Endothelial cell of umbilical vein (primary cell): ENCODE results near the gene SLC2A6. TPM values are rescaled to one million over a fixed set of nuclear protein-coding genes. Genes with fewer than 3 reads are reported as not detected.

Experiments used
- BruUV-seq: library from RNA; stranded (reverse); fragments of 400-500 nt; replicated peaks from 2 replicates; lab custom pipeline; 2021; lab: Mats Ljungman, UMichigan
- CTCF ChIA-PET: fragments of 300-600, 350-600 bp; sonication (Branson Sonifier 250); formaldehyde crosslinking; loops from one replicate; lab custom pipeline; 2021; ENCODE audit warnings: antibody characterized with exemption, inconsistent platforms; lab: Charles Lee
- POLR2A ChIA-PET: fragments of 300-600, 350-600 bp; sonication (Branson Sonifier 250); formaldehyde crosslinking; loops from one replicate; lab custom pipeline; 2021; ENCODE audit warnings: antibody characterized with exemption, inconsistent platforms; lab: Charles Lee
- DNase-seq: peaks from one replicate; pipeline ENCODE4 v3.0.0-alpha.2; 2011; ENCODE audit warnings: low read depth, low spot score
- FAIRE-seq: peaks from 2 replicates; lab custom pipeline; 2011; peaks lifted over from hg19 to GRCh38; lab: Jason Lieb, UNC
- H2AFZ ChIP-seq: 2 replicates; pipeline ENCODE4 v1.6.0; 2012; ENCODE audit warnings: low read depth, low read length, control low read depth, inconsistent platforms
- H3K27ac ChIP-seq: 2 replicates; pipeline ENCODE4 v1.5.1; 2011; ENCODE audit warnings: low read depth, mild to moderate bottlenecking, control low read depth, low read length, moderate library complexity; ENCODE audit not compliant: insufficient read depth
- H3K27me3 ChIP-seq, 2 experiments: 2 replicates each; pipeline versions ENCODE4 v1.6.0 to v1.6.1; 2011; ENCODE audit warnings: low read length in 2 of 2, mixed read lengths in 1 of 2; ENCODE audit not compliant: control insufficient read depth in 2 of 2, insufficient read depth in 2 of 2
- H3K36me3 ChIP-seq, 2 experiments: 2 replicates in 1 of 2; 3 replicates in 1 of 2; pipeline ENCODE4 v1.5.1; 2011; ENCODE audit warnings: low read length in 2 of 2, mild to moderate bottlenecking in 1 of 2, moderate library complexity in 1 of 2; ENCODE audit not compliant: control insufficient read depth in 2 of 2, insufficient read depth in 2 of 2; ENCODE audit errors: extremely low read depth in 1 of 2
- H3K4me1 ChIP-seq: 3 replicates; pipeline ENCODE4 v1.5.1; 2011; ENCODE audit warnings: mild to moderate bottlenecking, low read length; ENCODE audit not compliant: control insufficient read depth, insufficient read depth; ENCODE audit errors: extremely low read depth
- H3K4me2 ChIP-seq: 2 replicates; pipeline ENCODE4 v1.6.1; 2011; ENCODE audit warnings: low read length, control low read depth, mixed read lengths; ENCODE audit not compliant: insufficient read depth
- H3K4me3 ChIP-seq, 3 experiments: fragments of 200-600 bp in 1 of 3; sonication (generic), shearing (Covaris generic) in 1 of 3; replicated peaks in 1 of 3; 2 replicates each; pipeline ENCODE4 v1.5.1; 2011 to 2016; ENCODE audit warnings: control low read depth in 3 of 3, low read length in 3 of 3, mild to moderate bottlenecking in 2 of 3, inconsistent platforms in 1 of 3, low read depth in 1 of 3, moderate library complexity in 1 of 3; ENCODE audit not compliant: insufficient read depth in 1 of 3
- H3K79me2 ChIP-seq: 2 replicates; pipeline ENCODE4 v1.6.0; 2012; ENCODE audit warnings: low read length, inconsistent platforms; ENCODE audit not compliant: control insufficient read depth, insufficient read depth
- H3K9ac ChIP-seq: replicated peaks from 2 replicates; pipeline ENCODE3; 2011; ENCODE audit warnings: low read length, control low read depth; ENCODE audit not compliant: insufficient read depth; ENCODE audit errors: extremely low read depth
- H3K9me1 ChIP-seq: replicated peaks from 3 replicates; pipeline ENCODE4 v1.6.0; 2011; ENCODE audit warnings: mild to moderate bottlenecking, low read length; ENCODE audit not compliant: control insufficient read depth, insufficient read depth; ENCODE audit errors: extremely low read depth
- H3K9me3 ChIP-seq: replicated peaks from 2 replicates; pipeline ENCODE4 v1.5.1; 2012; ENCODE audit warnings: low read length, inconsistent platforms; ENCODE audit not compliant: control insufficient read depth, insufficient read depth
- H4K20me1 ChIP-seq: replicated peaks from 2 replicates; pipeline ENCODE3; 2011; ENCODE audit warnings: mild to moderate bottlenecking, low read length; ENCODE audit not compliant: control insufficient read depth, insufficient read depth; ENCODE audit errors: extremely low read depth
- CTCF ChIP-seq, 2 donors: IDR thresholded peaks; 1 replicate in 1 of 2; 2 replicates in 1 of 2; pipeline ENCODE4 v1.5.1; 2011; ENCODE audit warnings: low read length in 2 of 2, mild to moderate bottlenecking in 2 of 2, moderate library complexity in 2 of 2, control low read depth in 1 of 2, inconsistent platforms in 1 of 2, low read depth in 1 of 2; ENCODE audit not compliant: insufficient read depth in 1 of 2; ENCODE audit errors: extremely low read depth in 1 of 2
- EZH2 ChIP-seq: IDR thresholded peaks from 2 replicates; pipeline ENCODE4 v1.6.1; 2012; ENCODE audit warnings: borderline replicate concordance, low read depth, mild to moderate bottlenecking, moderate library complexity, low read length, inconsistent platforms; ENCODE audit not compliant: severe bottlenecking
- FOS ChIP-seq: IDR thresholded peaks from 2 replicates; pipeline ENCODE4 v1.6.1; 2011; ENCODE audit warnings: mild to moderate bottlenecking, low read length, moderate library complexity, borderline replicate concordance; ENCODE audit not compliant: insufficient read depth
- GATA2 ChIP-seq: IDR thresholded peaks from 2 replicates; pipeline ENCODE4 v1.7.0; 2011; ENCODE audit warnings: low read depth, mild to moderate bottlenecking, moderate library complexity, mixed read lengths, low read length; ENCODE audit not compliant: insufficient read length, insufficient read depth
- JUN ChIP-seq: IDR thresholded peaks from 2 replicates; pipeline ENCODE4 v1.6.1; 2011; ENCODE audit warnings: borderline replicate concordance, low read depth; ENCODE audit not compliant: insufficient read length, insufficient read depth
- MAX ChIP-seq: IDR thresholded peaks from 2 replicates; pipeline ENCODE4 v1.6.1; 2011; ENCODE audit not compliant: insufficient read depth, insufficient read length
- MYC ChIP-seq: IDR thresholded peaks from one replicate; pipeline ENCODE4 v1.6.1; 2011; ENCODE audit warnings: mild to moderate bottlenecking, low read depth, low read length
- POLR2A ChIP-seq: IDR thresholded peaks from 2 replicates; pipeline ENCODE4 v1.6.1; 2012; ENCODE audit warnings: low read depth, mild to moderate bottlenecking, control low read depth, low read length
- POLR2AphosphoS5 ChIP-seq: IDR thresholded peaks from 2 replicates; pipeline ENCODE4 v1.6.1; 2012; ENCODE audit warnings: low read depth, mild to moderate bottlenecking, control low read depth, low read length, moderate library complexity; ENCODE audit not compliant: insufficient read depth
- dilution Hi-C: fragments of 300-500 bp; cut with MboI; formaldehyde crosslinking; loops from one replicate; pipeline ENCODE4 v1.15.0; 2019; ENCODE audit warnings: low sequenced_read_pairs; ENCODE audit not compliant: extremely low pct_ligation_motif_present
- intact Hi-C: fragments of 100-400 bp; cut with micrococcal nuclease; formaldehyde crosslinking; loops from one replicate; pipeline ENCODE4 v1.10.0; 2022
- polyA plus RNA-seq, 4 experiments: library from polyadenylated mRNA; depleted of rRNA in 3 of 4; stranded (reverse) in 3 of 4; unstranded in 1 of 4; fragments of >200 nt; gene quantifications; 2 replicates each; pipeline versions ENCODE4 v1.2.1 to v1.2.3, GENCODE V29; 2011 to 2012; ENCODE audit warnings: missing spikeins in 1 of 4
- total RNA-seq: library from RNA; stranded (reverse); gene quantifications from 2 replicates; pipeline ENCODE4 v1.2.3, GENCODE V29; 2021

SLC2A6 gene
- total and polyA plus RNA-seq, 2 donors (not counting 3 experiments of a cell fraction or from before 2014, with no cell fraction given) = 35.7 to 39.6 TPM

GRCh38 chr9:133499132-133499891 is 20.4 kb upstream of the SLC2A6 start:
- no peak for DNase-seq
- no peaks in the 10 kb centered on the region for H3K9me3 ChIP-seq
- TF ChIP-seq GATA2 = no peak
- no peak for TF ChIP-seq FOS
- TF ChIP-seq POLR2A = no peak
- no peaks in the 10 kb centered on the region for H3K27me3 ChIP-seq
- BruUV-seq = no TSS peak
- H3K9ac ChIP-seq = no peak overlapping the region
- no peaks in the 10 kb centered on the region for H3K4me1 ChIP-seq
- POLR2A ChIA-PET = no interaction called here
- CTCF ChIA-PET = interaction anchor here (1.1 to 1.9 kb wide), 3 partner anchors 10 to 313 kb away, joined by 3 to 9 read pairs (median 5); no protein-coding TSS in a partner anchor
- intact Hi-C loops (no loop called here), dilution Hi-C loops (no loop called here)
- no peak overlapping the region for H3K4me2 ChIP-seq
- H3K36me3 ChIP-seq = no peaks in the 10 kb centered on the region
- no peak for FAIRE-seq
- no peak overlapping the region for H3K27ac ChIP-seq
- no peaks in the 10 kb centered on the region for H4K20me1 ChIP-seq
- no peak overlapping the region for H3K4me3 ChIP-seq
- no peak overlapping the region for H2AFZ ChIP-seq
- H3K79me2 ChIP-seq = no peaks in the 10 kb centered on the region
- no peaks in the 10 kb centered on the region for H3K9me1 ChIP-seq

GRCh38 chr9:133496861-133497842 is 18.3 kb upstream of the SLC2A6 start:
- BruUV-seq = no TSS peak
- H4K20me1 ChIP-seq = no peaks in the 10 kb centered on the region
- ChIA-PET CTCF (interaction anchor here (1.9 kb wide), 1 partner anchor 11 kb away, joined by 13 read pairs; no protein-coding TSS in a partner anchor), POLR2A (no interaction called here)
- no peaks in the 10 kb centered on the region for H3K36me3 ChIP-seq
- no peak for FAIRE-seq
- no peaks in the 10 kb centered on the region for H3K27me3 ChIP-seq
- H3K4me3 ChIP-seq = no peak overlapping the region
- H3K79me2 ChIP-seq = no peaks in the 10 kb centered on the region
- H3K4me1 ChIP-seq = no peaks in the 10 kb centered on the region
- no peaks in the 10 kb centered on the region for H3K9me1 ChIP-seq
- DNase-seq = no peak
- H3K9ac ChIP-seq = no peak overlapping the region
- no peak overlapping the region for H3K4me2 ChIP-seq
- H2AFZ ChIP-seq = no peak overlapping the region
- intact Hi-C loops (no loop called here), dilution Hi-C loops (no loop called here)
- H3K9me3 ChIP-seq = no peaks in the 10 kb centered on the region
- H3K27ac ChIP-seq = no peak overlapping the region
- TF ChIP-seq EZH2 (no peak), MYC (no peak), CTCF (IDR thresholded peaks at IDR 0.05; ENCODE audit: extremely low read depth in 1 of 2, insufficient read depth in 1 of 2, low read depth in 1 of 2, low read length in 2 of 2) (no peak), MAX (no peak), GATA2 (no peak), FOS (no peak), POLR2A (no peak), POLR2AphosphoS5 (no peak), JUN (no peak)
